DMS79 treated with DMSO at 0.1 percent for 48 hours (cell line): ENCODE data around the gene APRT.

Source experiments
- DNase-seq: peaks from one replicate; lab custom pipeline; 2025; lab: John Stamatoyannopoulos, UW

Gene APRT

DNA sequence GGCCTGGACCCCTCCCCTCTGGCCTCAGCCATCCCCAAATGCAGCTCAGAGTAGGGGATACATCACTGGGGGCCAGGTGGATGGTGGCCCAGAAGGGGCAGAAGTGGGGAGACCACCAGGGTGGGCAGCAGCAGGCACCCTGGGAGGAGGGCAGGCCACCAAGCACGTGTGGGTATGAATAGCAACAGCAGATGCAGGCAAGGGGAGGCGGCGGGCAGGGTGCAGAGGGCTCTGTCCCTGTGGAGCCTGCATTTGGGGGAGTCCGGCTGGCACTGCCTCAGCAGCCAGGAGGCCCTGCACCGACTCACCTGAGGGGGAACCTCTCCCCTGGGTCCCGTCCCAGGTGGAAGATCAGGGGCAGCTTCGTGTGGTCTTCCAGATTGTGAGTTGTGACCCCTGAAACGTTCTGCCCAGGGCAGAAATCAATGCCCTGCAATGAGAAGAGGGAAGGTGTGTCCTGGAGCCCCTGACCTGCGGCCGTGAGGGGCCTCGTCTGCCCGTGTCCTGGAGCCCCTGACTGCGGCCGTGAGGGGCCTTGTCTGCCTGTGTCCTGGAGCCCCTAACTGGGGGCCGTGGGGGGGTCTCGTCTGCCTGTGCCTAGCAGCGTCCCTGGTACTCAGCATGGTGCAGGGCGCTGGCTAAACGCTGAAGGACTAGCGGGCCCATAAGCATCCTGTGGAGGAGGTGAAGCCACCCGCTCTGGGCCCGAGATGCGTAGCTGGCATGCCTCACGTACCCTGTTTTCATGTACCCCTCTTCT is 10.7 kb upstream of the APRT start:
- DNase-seq: no peak

DNA sequence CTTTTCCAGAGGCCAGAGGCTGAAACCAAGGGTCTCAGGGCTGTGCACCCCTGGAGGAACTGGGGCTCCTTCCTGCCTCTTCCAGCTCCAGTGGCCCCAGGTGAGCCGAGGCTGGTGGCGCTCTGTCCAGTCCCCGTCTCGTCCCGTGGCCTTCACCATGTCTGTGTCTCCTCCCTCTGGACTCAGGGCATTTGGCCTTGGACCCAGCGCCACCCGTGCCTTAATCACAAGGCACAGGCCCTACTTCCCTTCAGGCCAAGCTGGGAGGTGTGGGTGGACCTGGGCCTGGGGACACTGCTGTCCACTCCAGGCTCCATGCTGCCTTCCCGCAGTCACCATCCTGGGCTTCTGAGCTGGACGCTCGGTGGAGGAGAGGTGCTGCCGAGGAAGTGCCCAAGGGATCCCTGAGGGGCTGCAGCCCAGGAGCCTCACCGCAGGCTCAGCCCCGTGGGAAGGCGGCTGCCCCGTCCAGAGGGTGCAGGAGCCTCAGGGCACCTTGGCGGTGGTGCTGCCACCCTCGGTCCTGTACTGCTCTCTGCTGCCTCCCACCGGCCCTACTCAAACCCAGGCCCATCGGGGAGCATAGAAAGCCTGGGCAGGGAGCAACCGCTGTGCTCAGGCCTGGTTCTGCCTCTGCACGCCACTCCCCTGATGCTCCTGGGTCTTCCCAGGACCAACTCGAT is 9.6 kb upstream of the APRT start:
- no peak for DNase-seq

DNA sequence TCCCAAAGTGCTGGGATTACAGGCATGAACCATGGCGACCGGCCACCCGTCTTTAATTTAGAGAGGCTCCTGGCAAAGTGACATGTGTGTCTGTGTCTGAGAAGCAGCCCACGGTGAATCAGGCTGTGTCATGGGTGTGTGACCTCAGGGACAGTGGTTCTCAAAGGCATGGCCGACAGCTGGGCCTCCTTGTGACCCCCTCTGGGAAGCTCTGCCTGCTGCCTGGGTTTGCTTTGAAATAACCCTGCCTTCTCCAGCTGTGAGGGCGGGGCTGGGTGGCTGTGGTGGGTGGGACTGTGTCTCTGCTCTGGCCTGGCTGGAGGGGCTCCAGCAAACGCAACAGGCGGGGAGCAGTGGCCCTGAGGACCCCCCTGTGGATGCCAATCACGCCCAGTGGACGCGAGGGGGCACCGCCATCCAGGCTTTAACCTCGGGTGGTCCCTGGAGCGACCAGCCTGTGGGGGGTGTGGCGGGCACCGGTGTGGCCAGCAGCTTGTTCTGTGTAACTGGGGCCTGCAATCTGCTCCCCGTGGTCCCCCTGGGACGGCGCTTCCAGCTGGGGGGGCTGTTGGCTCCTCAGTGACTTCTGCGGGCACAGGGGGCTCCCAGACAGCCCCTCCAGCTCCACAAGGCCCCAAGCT is 8.8 kb upstream of the APRT start:
- no peak for DNase-seq

DNA sequence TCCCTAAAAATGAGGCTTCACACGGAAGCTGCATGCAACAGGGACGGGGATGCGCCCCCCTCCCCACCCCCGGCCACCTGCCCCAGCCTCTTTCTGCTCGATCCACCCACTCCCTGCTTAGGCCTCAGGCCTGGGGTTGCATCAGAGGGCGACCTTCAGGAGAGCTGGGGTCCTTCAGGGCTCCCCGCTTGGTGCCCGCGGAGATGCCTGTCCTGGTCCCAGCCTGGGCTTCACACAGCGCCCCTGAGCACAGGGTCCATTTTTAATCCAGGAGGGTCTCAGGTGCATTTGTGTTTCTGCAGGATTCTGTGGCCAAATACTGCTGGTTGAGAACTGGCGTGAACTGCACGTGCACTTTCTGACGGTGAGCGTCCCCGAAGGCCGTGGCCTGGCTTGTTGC is 7.4 kb upstream of the APRT start:
- DNase-seq: no peak

DNA sequence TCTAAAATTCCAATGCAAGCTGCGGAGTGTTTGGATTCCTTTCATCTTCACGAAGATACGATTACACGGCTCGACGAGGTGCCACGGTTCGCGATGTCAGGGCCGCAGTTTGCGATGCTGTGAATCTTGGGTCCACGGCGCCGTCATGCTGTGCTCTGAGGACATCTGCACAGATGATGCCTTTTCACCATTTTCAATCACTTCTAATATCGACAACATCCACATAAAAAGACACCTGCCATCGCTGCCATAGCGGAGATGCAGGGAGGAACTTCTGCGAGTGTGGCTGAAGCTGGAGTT is 6.8 kb upstream of the APRT start:
- no peak for DNase-seq

DNA sequence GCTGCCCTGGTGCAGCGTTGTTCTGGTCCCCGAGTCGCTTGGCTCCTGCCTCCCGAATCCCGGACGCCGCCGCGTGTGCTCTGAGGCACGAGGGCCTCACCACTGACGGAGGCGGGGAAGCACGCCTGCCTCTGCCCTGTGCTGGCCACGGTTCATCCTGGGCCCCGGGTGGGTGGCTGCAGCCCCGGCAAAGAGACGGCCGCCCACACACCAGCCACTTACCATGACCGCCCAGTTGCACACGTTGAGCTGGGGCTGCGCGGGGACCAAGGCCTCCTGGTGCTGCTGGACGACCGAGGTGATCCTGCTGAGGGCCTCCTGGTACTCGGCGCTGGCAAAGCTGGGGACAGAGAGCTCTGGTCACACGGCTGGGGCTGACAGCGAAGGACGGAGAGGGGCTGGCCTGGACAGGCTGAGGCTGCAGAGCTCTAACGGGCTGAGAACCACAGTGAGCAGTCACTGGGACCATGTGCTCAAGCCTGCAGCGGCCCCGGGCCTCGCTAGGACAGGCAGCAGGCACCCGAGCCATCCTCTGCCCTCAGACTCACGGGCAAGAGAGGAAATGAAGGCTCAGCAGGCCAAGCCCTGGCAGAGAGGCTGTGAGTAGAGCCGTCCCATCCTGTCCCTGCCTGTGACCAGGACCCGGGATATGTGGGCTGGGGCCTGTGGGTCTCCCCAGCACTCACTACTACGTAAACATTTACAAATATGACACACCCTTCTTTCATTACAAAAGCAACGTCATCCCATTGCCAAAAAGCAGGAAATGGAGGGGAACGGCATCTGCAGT is 6.3 kb upstream of the APRT start:
- no peak for DNase-seq

DNA sequence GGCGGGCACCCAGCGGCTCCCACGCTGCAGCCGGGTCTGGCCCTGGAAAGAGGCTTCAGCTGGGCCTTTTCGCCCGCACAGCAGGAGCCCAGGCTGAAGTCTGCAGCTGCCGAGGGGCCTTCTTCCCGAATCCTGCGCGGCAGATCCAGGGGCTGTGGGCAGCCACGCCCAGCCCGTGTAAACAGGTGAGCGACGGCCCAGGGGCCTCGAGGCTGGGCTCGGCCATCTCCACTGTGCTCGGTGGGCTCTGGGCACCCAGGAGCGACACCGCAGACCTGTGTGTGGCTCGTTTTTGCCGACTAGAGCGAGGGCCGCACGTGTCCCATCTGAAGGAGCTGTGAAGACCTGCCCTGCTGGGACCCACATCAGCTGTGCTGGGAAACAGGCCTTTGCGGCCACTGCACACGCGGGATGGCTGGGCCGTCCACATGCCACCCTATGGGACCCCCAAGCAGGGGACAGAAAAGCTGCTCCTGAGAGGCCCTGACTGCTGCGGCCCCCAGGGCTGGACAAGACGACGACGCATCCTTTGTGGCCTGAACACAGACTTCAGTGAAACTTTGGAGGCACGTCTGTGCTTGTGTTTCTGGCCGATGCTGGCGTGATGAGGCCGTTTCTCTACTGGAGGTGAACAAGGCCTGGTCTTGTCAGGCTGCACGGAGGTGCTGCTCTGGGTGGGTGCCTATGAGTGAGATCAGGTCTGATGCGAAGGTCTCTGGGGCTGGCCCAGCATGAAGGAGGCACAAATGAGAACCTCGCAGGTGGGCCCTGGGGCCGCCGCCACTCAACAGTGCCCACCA is 5.2 kb upstream of the APRT start:
- DNase-seq: no peak

DNA sequence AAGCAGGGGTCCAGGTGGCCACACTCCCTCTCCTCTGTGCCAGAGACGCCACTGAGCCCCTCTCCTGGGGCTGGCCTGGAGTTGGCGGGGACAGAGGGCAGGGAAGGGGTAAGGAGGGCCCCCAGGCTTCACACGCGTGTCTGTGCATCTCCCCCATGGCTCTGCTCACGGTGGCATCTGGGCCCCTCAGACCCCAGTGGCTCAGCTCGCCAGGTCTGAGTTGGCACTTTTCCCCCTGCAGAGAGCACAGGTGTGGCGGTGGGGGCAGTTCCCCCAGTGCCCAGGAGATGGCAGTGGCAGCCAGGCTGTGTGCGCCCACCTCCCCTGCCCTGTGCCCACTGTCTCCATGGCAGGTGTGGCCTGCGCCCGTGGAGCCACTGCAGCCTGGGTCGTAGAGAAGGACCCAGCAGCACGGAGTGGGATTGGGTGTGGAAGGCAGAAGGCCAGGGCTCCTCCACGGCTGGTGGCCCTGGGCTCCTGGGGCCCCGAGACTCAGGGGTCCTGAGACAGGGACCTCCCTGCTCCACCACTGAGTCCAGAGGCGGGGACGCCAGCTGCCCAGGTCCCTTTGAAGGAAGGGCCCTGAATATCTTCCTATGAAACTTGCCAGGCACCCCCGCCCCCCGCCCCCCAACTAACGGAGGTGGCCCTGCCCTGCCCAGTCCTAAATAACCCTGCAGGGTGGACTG is 4.3 kb upstream of the APRT start:
- DNase-seq: peak; percentile 26

DNA sequence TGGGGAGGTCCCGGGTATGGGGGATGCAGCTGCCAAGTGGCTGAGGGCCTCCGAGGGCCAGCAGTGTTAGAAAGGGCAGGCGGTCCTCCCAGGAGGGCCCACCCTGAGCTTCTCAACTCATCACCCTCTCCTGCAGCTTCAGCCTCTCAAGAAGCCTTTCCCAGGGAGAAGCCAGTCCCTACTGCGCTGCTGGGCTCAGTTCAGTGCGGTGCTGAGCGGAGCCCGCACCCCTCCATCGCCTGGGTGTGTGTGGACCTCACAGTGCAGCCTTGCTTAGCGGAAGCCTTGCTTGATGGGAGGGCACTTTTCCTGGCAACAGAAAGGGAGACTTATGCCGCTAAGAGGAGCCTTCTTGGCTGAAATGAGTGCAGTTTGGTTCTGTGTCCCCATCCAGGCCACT is 3.5 kb upstream of the APRT start:
- no peak for DNase-seq

DNA sequence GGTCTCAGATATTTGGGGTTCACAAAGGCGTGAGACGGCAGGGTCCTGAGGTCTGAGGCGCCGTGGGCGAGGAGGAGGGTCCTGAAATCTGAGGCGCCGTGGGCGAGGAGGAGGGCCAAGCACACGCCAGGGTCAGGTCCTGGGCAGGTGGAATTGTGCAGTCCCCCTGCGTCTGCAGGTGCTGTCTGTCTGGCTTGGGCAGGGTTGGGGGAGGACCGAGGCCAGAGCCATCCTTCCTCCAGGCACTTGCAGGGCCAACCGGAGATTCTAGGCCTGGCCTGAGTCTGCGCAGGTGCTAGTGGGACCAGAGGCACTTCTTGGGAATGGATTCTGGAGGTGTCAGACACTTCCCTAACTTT is 2.4 kb upstream of the APRT start:
- no peak for DNase-seq

DNA sequence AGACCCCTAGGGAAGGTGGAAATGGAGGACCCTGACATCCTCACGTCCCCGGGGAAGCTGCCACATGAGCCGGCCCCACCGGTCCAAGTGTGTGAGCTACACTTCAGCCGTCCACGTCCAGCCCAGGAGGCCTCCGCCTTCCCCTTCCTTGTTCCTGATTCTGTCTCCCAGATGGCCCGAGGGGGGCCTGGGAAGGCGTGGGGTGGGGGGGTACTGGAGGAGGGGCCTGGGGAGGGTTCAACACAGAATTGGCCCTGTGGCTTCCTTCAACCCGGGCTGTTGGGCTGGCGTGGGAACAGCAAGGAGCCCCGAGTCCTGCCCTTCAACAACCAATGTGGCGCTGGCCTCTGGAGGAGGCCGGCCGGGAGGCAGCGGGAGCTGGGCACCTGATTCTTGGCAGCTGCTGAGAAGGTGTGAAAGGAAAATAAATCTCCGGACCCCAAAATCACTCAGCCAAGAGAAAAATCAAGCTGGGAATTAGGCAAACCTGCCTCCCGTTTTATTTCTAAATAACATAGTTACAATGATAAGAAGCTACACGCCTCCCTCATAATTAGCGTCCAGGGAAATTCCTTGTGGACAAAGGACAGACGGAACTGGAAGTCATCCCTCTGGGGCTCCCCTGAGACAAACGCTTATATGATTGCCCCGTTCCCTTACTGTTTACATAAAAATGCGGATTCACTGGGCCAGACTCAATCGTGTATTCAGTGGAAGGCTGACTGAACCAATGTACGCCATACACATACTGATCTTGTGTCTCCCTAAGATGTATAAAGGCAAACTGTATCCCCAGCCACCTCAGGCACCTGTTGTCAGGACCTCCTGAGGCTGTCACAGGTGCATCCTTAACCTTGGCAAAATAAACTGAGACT is 1.8 kb upstream of the APRT start:
- no peak for DNase-seq

DNA sequence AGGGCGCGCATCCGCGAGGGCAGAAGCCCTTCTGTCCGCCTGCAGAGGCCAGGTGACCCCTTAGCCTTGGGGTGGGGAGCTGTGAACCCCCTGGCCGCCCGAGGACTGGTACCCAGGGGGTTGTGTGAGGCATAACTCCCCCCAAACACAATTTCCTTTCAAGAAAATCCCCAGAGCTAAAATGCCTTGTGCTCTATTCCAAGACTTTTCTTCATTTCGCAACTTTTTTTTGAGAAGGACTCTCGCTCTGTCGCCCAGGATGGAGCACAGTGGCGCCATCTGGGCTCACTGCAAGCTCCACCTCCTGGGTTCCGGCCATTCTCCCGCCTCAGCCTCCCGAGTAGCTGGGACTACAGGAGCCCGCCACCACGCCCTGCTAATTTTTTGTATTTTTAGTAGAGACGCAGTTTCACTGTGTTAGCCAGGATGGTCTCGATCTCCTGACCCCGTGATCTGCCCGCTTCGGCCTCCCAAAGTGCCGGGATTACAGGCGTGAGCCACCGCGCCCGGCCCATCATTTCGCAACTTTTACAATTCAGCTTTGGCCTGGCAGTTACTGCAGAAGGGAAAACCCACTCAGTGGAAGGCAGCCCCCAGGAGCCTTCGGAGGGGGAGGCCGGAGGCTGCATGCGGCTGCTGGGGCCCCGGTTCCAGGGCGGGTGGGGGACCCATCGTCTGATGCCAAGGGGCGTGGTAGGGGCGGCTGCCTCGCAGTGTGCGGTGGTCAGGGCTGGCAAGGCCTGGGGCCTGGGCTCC is 963 bp upstream of the APRT start:
- DNase-seq: no peak

DNA sequence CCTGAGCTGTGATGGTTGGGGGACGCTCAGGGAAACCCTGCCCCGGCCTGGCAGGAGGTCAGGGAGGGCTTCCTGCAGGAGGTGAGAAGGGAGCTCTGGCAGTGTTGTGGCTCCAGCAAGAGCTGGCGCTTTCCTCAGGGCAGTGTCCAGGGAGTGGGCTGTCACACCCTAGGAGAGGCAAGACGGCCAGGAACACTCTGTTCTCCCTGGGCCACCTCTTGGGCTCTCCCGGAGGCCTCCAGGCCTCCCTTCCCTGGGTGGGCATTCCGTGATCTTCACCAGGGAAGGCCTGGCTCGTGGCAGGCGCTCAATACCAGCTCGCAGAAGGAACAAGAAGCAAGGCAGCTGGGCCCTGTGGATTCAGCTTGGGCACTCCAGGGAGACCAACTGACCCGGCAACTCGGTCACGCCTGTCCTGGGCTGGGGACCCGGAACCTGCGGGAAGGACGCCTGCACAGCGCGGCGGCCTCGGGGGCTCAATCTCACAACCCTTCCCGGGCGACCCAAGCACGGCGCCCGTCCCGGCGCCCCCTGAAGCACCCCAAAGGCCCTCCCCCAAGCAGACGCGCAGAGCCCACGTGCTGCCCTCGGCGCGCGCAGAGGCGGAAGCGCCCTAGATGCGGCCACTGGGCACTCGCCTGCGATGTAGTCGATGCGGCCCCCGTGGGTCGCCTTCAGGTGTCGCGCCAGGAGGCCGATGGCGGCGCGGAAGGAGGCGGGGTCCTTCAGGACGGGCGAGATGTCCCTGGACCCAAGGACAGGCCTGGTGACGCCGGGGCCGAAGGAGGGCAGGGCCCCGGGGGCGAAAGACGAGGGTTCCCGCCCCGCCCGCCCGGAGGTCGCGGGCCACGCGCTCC is 588 bp downstream of the APRT start:
- DNase-seq: peak; percentile 31

DNA sequence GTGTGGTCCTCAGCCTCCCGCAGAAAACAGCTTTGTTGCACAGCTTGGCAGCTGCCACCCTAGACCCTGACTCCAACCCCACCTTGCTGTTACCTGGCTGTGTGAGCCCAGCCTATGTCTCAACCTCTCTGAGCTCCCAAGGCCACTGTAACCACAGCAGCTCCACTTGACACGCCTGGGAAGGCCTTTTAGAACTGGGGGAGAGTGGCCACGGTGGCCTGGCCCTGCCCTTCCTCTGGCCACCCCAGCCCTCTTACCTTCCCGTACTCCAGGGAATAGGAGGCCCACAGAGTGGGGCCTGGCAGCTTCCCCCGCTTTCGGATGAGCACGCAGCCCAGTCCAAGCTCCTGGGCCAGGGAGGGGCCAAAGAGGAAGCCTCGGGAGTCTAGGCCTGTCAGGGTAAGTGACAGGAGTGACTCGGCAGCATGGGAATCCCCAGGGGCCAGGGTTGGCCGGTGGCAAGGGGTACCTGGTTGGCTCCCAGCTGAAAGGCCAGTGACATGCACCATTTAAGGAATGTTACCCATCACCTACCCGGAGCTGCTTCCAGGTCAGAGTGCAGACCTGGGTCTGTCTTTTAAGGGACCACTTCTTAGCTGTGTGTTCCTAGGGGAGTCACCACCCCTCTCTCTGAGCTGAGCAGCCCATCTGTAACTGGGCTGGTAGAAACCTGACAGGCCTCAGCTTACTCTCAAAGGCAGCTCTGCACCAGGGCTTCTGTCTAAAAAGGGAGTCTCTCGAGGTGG is 1.4 kb downstream of the APRT start:
- DNase-seq: no peak

DNA sequence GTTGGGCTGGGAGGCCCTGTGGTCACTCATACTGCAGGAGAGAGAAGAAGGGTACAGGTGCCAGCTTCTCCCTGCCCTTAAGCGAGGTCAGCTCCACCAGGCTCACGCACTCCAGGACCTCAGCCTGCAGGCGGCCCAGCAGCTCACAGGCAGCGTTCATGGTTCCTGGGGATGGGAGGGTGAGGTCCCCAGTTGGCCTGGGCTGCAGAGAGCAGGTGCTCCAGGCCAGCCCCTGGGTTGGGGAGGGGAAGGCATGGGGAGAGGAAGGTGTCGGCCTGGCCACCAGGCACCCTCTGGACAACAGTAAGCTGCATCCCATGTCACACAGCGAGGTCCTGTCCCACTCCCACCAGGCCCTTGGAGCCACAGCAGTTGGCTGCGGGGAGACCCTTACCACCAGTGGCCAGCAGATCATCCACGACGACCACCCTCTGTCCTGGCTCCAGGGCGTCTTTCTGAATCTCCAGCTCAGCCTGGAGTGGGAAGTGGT is 2.0 kb downstream of the APRT start:
- DNase-seq: no peak

DNA sequence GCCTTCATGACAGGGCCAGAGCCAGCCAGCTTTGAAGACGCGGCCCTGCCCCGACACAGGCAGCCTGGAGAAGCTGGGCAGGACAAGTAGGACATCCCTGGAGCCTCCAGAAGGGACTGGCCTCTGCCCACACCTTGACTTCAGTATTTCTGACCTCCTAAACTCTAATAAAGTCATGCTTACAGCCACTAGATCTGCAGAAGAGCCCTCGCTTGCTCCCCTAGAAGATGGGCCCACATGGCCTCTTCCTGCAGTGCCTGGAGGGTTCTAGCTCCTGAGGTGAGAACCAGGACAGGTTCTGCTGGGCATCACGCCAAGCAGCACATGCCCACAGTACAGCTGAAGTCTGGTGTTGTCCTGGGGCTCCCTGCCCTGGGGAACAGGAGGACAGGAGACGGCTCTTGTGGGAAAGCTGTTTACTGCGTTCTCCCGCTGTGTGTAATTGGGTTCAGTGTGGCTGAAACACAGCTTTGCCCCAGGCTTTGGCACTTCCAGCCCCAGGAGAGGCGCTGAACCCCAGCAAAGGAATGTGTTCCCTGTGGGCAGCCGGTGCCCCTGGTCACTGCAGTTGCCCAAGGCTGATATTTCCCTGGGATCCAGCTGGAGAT is 2.6 kb downstream of the APRT start:
- DNase-seq: no peak
